HepG2 (cell line): ENCODE results near the gene SPTBN5. TPM values are rescaled to one million over a fixed set of nuclear protein-coding genes. Genes with fewer than 3 reads are reported as not detected.

Experiments used
- ATAD3A ChIP-seq: sonication (generic); formaldehyde crosslinking; IDR thresholded peaks from 2 replicates; pipeline ENCODE4 v1.4.0; 2020; ENCODE audit warnings: missing genetic modification reagents
- ATRX ChIP-seq: sonication (generic); formaldehyde crosslinking; IDR thresholded peaks from 2 replicates; pipeline ENCODE4 v1.4.0; 2020; ENCODE audit warnings: missing genetic modification reagents, borderline replicate concordance
- HNF4A ChIP-seq: sonication (generic); formaldehyde crosslinking; IDR thresholded peaks from 2 replicates; pipeline ENCODE4 v1.4.0; 2020; ENCODE audit warnings: missing genetic modification reagents
- IKZF4 ChIP-seq: sonication (generic); formaldehyde crosslinking; IDR thresholded peaks from 2 replicates; pipeline ENCODE4 v1.5.1; 2020; ENCODE audit warnings: borderline replicate concordance, mild to moderate bottlenecking, low read depth, missing genetic modification reagents; ENCODE audit errors: not compliant biosample characterization
- KAT7 ChIP-seq: IDR thresholded peaks from 2 replicates; pipeline ENCODE4 v1.6.1; 2018; ENCODE audit warnings: borderline replicate concordance, missing compliant biosample characterization
- MXD4 ChIP-seq: IDR thresholded peaks from 2 replicates; pipeline ENCODE4 v1.6.1; 2016; ENCODE audit warnings: mild to moderate bottlenecking, missing biosample characterization, missing genetic modification reagents
- PAXIP1 ChIP-seq: sonication (generic); formaldehyde crosslinking; conservative IDR thresholded peaks from 2 replicates; pipeline ENCODE4 v1.4.0; 2020; ENCODE audit warnings: mild to moderate bottlenecking, missing genetic modification reagents, moderate library complexity
- RARA ChIP-seq: IDR thresholded peaks from 2 replicates; pipeline ENCODE4 v1.6.1; 2016; ENCODE audit warnings: missing genetic modification reagents, missing compliant biosample characterization
- RFX1 ChIP-seq: fragments of 450-650 bp; IDR thresholded peaks from 2 replicates; pipeline ENCODE4 v1.6.1; 2017
- RXRB ChIP-seq: IDR thresholded peaks from 2 replicates; pipeline ENCODE4 v1.6.1; 2016; ENCODE audit warnings: borderline replicate concordance, missing genetic modification reagents, missing compliant biosample characterization
- SALL1 ChIP-seq: sonication (generic); formaldehyde crosslinking; IDR thresholded peaks from 2 replicates; pipeline ENCODE4 v1.8.0; 2022; ENCODE audit warnings: mild to moderate bottlenecking, missing genetic modification reagents
- SRF ChIP-seq: IDR thresholded peaks from 2 replicates; pipeline ENCODE4 v1.6.1; 2011; ENCODE audit warnings: mild to moderate bottlenecking, low read depth, low read length, moderate library complexity
- ZFP36 ChIP-seq: fragments of 150-350 bp; IDR thresholded peaks from 2 replicates; pipeline ENCODE4 v1.6.1; 2018; ENCODE audit warnings: borderline replicate concordance, low read length, low read depth; ENCODE audit not compliant: partially characterized antibody
- ZFP90 ChIP-seq: sonication (generic); formaldehyde crosslinking; IDR thresholded peaks from 2 replicates; pipeline ENCODE4 v1.8.0; 2022; ENCODE audit warnings: missing genetic modification reagents, mild to moderate bottlenecking, inconsistent platforms, borderline replicate concordance
- ZKSCAN5 ChIP-seq: sonication (generic); formaldehyde crosslinking; IDR thresholded peaks from 2 replicates; pipeline ENCODE4 v1.5.1; 2020; ENCODE audit warnings: mild to moderate bottlenecking, missing genetic modification reagents
- ZNF24 ChIP-seq: fragments of 450-650 bp; IDR thresholded peaks from 2 replicates; pipeline ENCODE4 v1.6.1; 2017; ENCODE audit warnings: antibody characterized with exemption, mild to moderate bottlenecking
- ZNF503 ChIP-seq: sonication (generic); formaldehyde crosslinking; IDR thresholded peaks from 2 replicates; pipeline ENCODE4 v1.4.0; 2020; ENCODE audit warnings: missing genetic modification reagents
- polyA plus RNA-seq, 8 experiments: library from polyadenylated mRNA; depleted of rRNA in 3 of 8; stranded (reverse) in 7 of 8; unstranded in 1 of 8; fragments of >200 nt; fragmentation: Illumina TruSeq in 4 of 8; extraction: Trizol in 4 of 8; gene quantifications; 2 replicates each; pipeline versions ENCODE4 v1.2.1 to v1.2.3, GENCODE V29; 2011 to 2016; ENCODE audit warnings: low read depth in 4 of 8, missing spikeins in 1 of 8, mixed read lengths in 1 of 8; ENCODE audit not compliant: insufficient read depth in 1 of 8
- total RNA-seq, 5 experiments: library from RNA; depleted of rRNA; stranded (reverse); fragments of >200 nt; fragmentation: Illumina TruSeq; extraction: Trizol; gene quantifications; 2 replicates each; pipeline ENCODE4 v1.2.3, GENCODE V29; 2016; ENCODE audit warnings: low read depth in 1 of 5
- TF ChIP-seq, protein P1 (sequence below), 2 experiments: IDR thresholded peaks; 2 replicates each; pipeline ENCODE4 v1.6.1; 2011 to 2012; ENCODE audit warnings: low read length in 2 of 2, borderline replicate concordance in 1 of 2, low read depth in 1 of 2, mild to moderate bottlenecking in 1 of 2, moderate library complexity in 1 of 2

The SPTBN5 gene
- total and polyA plus RNA-seq, 2 of the 13 experiments (the other 11 are each of a cell fraction or from before 2014, with no cell fraction given): 0.01 to 0.07 TPM

GRCh38 chr15:41827880-41828806, 65.7 kb downstream of the SPTBN5 start, which contains the start of gene JMJD7 (continued):
- TF ChIP-seq ZNF503 (CRISPR knock-in tag) (no peak), RXRB (CRISPR knock-in tag) (peak; percentile 27; the same call in 1 of the 2 replicates), SRF (no peak), HNF4A (CRISPR knock-in tag) (no peak), PAXIP1 (0 out of 2 replicates have a peak, but pooled peaks have one; percentile 5), RFX1 (no peak), SALL1 (CRISPR knock-in tag) (peak; percentile 62), RARA (CRISPR knock-in tag) (0 out of 2 replicates have a peak, but pooled peaks have one; percentile 9), ZNF24 (no peak), KAT7 (no peak), ZKSCAN5 (CRISPR knock-in tag) (no peak), ATRX (no peak), IKZF4 (CRISPR knock-in tag) (no peak), MXD4 (CRISPR knock-in tag) (peak; percentile 52), ATAD3A (CRISPR knock-in tag) (no peak), ZFP90 (no peak), ZFP36 (no peak)
- TF ChIP-seq, protein P1, sequence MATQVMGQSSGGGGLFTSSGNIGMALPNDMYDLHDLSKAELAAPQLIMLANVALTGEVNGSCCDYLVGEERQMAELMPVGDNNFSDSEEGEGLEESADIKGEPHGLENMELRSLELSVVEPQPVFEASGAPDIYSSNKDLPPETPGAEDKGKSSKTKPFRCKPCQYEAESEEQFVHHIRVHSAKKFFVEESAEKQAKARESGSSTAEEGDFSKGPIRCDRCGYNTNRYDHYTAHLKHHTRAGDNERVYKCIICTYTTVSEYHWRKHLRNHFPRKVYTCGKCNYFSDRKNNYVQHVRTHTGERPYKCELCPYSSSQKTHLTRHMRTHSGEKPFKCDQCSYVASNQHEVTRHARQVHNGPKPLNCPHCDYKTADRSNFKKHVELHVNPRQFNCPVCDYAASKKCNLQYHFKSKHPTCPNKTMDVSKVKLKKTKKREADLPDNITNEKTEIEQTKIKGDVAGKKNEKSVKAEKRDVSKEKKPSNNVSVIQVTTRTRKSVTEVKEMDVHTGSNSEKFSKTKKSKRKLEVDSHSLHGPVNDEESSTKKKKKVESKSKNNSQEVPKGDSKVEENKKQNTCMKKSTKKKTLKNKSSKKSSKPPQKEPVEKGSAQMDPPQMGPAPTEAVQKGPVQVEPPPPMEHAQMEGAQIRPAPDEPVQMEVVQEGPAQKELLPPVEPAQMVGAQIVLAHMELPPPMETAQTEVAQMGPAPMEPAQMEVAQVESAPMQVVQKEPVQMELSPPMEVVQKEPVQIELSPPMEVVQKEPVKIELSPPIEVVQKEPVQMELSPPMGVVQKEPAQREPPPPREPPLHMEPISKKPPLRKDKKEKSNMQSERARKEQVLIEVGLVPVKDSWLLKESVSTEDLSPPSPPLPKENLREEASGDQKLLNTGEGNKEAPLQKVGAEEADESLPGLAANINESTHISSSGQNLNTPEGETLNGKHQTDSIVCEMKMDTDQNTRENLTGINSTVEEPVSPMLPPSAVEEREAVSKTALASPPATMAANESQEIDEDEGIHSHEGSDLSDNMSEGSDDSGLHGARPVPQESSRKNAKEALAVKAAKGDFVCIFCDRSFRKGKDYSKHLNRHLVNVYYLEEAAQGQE (IDR thresholded peaks at IDR 0.05; ENCODE audit: borderline replicate concordance in 1 of 2, low read depth in 1 of 2, low read length in 2 of 2): no peak
